Measurements from ENCODE around the gene TMEM260. TPM values are rescaled to one million over a fixed set of nuclear protein-coding genes. Genes with fewer than 3 reads are reported as not detected.

The TMEM260 gene
- total and polyA plus RNA-seq, 10 of the 15 experiments (the other 5 are each of a cell fraction or from before 2014, with no cell fraction given): 3.2 to 13.6 (median 11.0) TPM

DNA sequence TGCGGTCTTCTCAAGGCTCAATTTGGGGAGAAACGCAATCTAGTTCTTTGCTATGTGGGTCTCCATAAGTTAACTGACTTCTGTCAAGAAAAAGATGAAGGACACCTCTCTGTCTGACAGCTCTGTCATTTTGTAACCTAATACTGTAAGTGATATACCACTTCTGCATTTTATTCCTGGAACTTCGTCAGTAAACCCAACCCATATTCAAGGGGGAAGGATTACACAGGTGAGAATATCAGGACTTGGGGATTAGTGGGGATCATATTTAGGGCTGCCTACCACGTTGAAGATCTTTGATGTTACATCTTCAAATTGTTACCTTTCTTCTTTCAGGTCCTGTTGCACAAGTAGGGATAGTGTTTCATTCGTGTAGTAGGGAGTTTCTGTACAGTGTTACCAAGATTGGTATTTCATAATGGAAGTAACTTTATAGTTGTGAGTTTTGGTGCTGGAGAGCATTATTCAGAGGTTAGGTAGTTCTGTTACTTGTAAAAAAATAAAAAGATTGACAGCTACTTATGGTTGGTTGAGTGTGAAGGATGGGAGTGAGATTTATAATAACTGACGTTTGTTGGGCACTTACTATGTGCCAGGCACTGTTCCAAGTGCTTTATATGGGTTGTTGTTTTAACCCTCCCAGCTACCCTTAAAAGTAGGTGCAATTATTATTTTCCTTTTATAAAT is 1.6 kb downstream of the TMEM260 start:
- no peak for DNase-seq (ENCODE audit: low read depth, low spot score)
- peak overlapping the region; percentile 82 for H3K4me3 ChIP-seq
- peak overlapping the region; percentile 86 for H3K4me2 ChIP-seq (ENCODE audit: control insufficient read depth, insufficient read depth)
- BruUV-seq (replicated peaks): no TSS peak
- no peaks in the 10 kb centered on the region for H3K27me3 ChIP-seq (replicated peaks in 1 of 2; ENCODE audit: control insufficient read depth in 2 of 2, insufficient read depth in 2 of 2, low read length in 1 of 2)
- no peak overlapping the region for H2AFZ ChIP-seq (ENCODE audit: control insufficient read depth, low read depth, low read length)
- peak; percentile 29 for ATAC-seq
- RAD21 ChIA-PET (ENCODE audit: unreplicated experiment): interaction anchor here (1.3 kb wide), 1 partner anchor 10 kb away, joined by 3 read pairs; no protein-coding TSS in a partner anchor
- CTCF ChIA-PET: interaction anchor here (1.4 kb wide), 1 partner anchor 11 kb away, joined by 3 read pairs; no protein-coding TSS in a partner anchor
- H3K79me2 ChIP-seq (ENCODE audit: control insufficient read depth, insufficient read depth, low read length): peaks cover 25% of the 10 kb centered on the region
- POLR2A ChIA-PET: interaction anchor here (0.6 to 1.8 kb wide), 3 partner anchors 9 to 371 kb away, joined by 4 to 5 read pairs (median 5); no protein-coding TSS in a partner anchor
- H3K9ac ChIP-seq (ENCODE audit: control insufficient read depth, insufficient read depth, low read length): peak overlapping the region; percentile 93
- no peak overlapping the region for H3K27ac ChIP-seq (ENCODE audit: control insufficient read depth, insufficient read depth)
- no peaks in the 10 kb centered on the region for H3K9me3 ChIP-seq (replicated peaks; ENCODE audit: control insufficient read depth, insufficient read depth, low read length)
- SMC1A ChIA-PET (ENCODE audit: uncharacterized antibody, unreplicated experiment): interaction anchor here (1.0 to 1.5 kb wide), 2 partner anchors 9 to 21 kb away, joined by 3 to 9 read pairs; no protein-coding TSS in a partner anchor
- H3K36me3 ChIP-seq (ENCODE audit: control insufficient read depth in 2 of 2, insufficient read depth in 2 of 2, low read length in 1 of 2): no peaks in the 10 kb centered on the region; a peak in 1 of 4 replicates
- FAIRE-seq: no peak
- peaks cover 6% of the 10 kb centered on the region; the same call in 1 of the 2 replicates for H3K4me1 ChIP-seq (ENCODE audit: control insufficient read depth, insufficient read depth, low read length)
- H4K20me1 ChIP-seq (ENCODE audit: control insufficient read depth, insufficient read depth): no peaks in the 10 kb centered on the region
- in situ Hi-C loops (cut with MboI): no loop called here
- intact Hi-C loops (cut with micrococcal nuclease; ENCODE audit: unreplicated experiment): no loop called here
- 24% methylated on average over 6 of the region's 6 CpGs for WGBS (ENCODE audit: insufficient coverage, insufficient replicate concordance, low lambda C conversion rate, missing lambda C conversion rate)
- TF ChIP-seq, protein P1, sequence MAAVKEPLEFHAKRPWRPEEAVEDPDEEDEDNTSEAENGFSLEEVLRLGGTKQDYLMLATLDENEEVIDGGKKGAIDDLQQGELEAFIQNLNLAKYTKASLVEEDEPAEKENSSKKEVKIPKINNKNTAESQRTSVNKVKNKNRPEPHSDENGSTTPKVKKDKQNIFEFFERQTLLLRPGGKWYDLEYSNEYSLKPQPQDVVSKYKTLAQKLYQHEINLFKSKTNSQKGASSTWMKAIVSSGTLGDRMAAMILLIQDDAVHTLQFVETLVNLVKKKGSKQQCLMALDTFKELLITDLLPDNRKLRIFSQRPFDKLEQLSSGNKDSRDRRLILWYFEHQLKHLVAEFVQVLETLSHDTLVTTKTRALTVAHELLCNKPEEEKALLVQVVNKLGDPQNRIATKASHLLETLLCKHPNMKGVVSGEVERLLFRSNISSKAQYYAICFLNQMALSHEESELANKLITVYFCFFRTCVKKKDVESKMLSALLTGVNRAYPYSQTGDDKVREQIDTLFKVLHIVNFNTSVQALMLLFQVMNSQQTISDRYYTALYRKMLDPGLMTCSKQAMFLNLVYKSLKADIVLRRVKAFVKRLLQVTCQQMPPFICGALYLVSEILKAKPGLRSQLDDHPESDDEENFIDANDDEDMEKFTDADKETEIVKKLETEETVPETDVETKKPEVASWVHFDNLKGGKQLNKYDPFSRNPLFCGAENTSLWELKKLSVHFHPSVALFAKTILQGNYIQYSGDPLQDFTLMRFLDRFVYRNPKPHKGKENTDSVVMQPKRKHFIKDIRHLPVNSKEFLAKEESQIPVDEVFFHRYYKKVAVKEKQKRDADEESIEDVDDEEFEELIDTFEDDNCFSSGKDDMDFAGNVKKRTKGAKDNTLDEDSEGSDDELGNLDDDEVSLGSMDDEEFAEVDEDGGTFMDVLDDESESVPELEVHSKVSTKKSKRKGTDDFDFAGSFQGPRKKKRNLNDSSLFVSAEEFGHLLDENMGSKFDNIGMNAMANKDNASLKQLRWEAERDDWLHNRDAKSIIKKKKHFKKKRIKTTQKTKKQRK (IDR thresholded peaks at IDR 0.05; ENCODE audit: low read depth, low read length): no peak
- TF ChIP-seq, protein P2, sequence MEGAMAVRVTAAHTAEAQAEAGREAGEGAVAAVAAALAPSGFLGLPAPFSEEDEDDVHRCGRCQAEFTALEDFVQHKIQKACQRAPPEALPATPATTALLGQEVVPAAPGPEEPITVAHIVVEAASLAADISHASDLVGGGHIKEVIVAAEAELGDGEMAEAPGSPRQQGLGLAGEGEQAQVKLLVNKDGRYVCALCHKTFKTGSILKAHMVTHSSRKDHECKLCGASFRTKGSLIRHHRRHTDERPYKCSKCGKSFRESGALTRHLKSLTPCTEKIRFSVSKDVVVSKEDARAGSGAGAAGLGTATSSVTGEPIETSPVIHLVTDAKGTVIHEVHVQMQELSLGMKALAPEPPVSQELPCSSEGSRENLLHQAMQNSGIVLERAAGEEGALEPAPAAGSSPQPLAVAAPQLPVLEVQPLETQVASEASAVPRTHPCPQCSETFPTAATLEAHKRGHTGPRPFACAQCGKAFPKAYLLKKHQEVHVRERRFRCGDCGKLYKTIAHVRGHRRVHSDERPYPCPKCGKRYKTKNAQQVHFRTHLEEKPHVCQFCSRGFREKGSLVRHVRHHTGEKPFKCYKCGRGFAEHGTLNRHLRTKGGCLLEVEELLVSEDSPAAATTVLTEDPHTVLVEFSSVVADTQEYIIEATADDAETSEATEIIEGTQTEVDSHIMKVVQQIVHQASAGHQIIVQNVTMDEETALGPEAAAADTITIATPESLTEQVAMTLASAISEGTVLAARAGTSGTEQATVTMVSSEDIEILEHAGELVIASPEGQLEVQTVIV (IDR thresholded peaks at IDR 0.05; ENCODE audit: borderline replicate concordance, partially characterized antibody): no peak
- no peak for TF ChIP-seq TARDBP (IDR thresholded peaks at IDR 0.05; ENCODE audit: borderline replicate concordance)
- TF ChIP-seq, protein P3, sequence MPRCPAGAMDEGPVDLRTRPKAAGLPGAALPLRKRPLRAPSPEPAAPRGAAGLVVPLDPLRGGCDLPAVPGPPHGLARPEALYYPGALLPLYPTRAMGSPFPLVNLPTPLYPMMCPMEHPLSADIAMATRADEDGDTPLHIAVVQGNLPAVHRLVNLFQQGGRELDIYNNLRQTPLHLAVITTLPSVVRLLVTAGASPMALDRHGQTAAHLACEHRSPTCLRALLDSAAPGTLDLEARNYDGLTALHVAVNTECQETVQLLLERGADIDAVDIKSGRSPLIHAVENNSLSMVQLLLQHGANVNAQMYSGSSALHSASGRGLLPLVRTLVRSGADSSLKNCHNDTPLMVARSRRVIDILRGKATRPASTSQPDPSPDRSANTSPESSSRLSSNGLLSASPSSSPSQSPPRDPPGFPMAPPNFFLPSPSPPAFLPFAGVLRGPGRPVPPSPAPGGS (IDR thresholded peaks at IDR 0.05; ENCODE audit: borderline replicate concordance, insufficient read depth, low read depth, low read length, poor library complexity, severe bottlenecking): no peak
- no peak for TF ChIP-seq IRF4 (IDR thresholded peaks at IDR 0.05; ENCODE audit: low read depth, low read length)
- no peak for TF ChIP-seq BRCA1 (IDR thresholded peaks at IDR 0.05; ENCODE audit: low read depth, low read length)
- TF ChIP-seq NR2F1 (conservative IDR thresholded peaks at IDR 0.05): no peak
- no peak for TF ChIP-seq TCF7 (IDR thresholded peaks at IDR 0.05; ENCODE audit: borderline replicate concordance)
- no peak for TF ChIP-seq ZNF217 (IDR thresholded peaks at IDR 0.05)
- TF ChIP-seq ZZZ3 (IDR thresholded peaks at IDR 0.05; ENCODE audit: control insufficient read depth, insufficient read length, low read depth): no peak
- TF ChIP-seq, protein P4, sequence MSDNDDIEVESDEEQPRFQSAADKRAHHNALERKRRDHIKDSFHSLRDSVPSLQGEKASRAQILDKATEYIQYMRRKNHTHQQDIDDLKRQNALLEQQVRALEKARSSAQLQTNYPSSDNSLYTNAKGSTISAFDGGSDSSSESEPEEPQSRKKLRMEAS (IDR thresholded peaks at IDR 0.05; ENCODE audit: low read depth, low read length): no peak
- no peak for TF ChIP-seq HCFC1 (IDR thresholded peaks at IDR 0.05; ENCODE audit: low read length)
- no peak for TF ChIP-seq SREBF1 (IDR thresholded peaks at IDR 0.05; ENCODE audit: low read length)
- TF ChIP-seq, protein P5, sequence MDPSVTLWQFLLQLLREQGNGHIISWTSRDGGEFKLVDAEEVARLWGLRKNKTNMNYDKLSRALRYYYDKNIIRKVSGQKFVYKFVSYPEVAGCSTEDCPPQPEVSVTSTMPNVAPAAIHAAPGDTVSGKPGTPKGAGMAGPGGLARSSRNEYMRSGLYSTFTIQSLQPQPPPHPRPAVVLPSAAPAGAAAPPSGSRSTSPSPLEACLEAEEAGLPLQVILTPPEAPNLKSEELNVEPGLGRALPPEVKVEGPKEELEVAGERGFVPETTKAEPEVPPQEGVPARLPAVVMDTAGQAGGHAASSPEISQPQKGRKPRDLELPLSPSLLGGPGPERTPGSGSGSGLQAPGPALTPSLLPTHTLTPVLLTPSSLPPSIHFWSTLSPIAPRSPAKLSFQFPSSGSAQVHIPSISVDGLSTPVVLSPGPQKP (IDR thresholded peaks at IDR 0.05; ENCODE audit: low read depth, low read length): no peak
- 0 out of 2 replicates have a peak, but pooled peaks have one; percentile 22 for TF ChIP-seq MXI1 (IDR thresholded peaks at IDR 0.05; ENCODE audit: low read depth, low read length)

All from GM12878 (cell line).